Activated naive CD4-positive, alpha-beta T cell treated with anti-CD3 and anti-CD28 coated beads for 36 hours (primary cell): ENCODE data around the gene PIP4K2A. TPM values are rescaled to one million over a fixed set of nuclear protein-coding genes. Genes with fewer than 3 reads are reported as not detected.
"Not testable (repeated sequence)": the region's sequence is repeated elsewhere in the genome, so short reads cannot be mapped to it uniquely, and the experiment has no call there.

Source experiments
- CTCF ChIA-PET: fragments of 350-600 bp; sonication (Branson Sonifier 250); formaldehyde crosslinking; loops from one replicate; lab custom pipeline; 2021; ENCODE audit warnings: antibody characterized with exemption; lab: Charles Lee
- DNase-seq: peaks from one replicate; pipeline ENCODE4 v3.0.0-alpha.2; 2020
- H3K27ac Mint-ChIP-seq: one replicate; pipeline ENCODE4 v1.8.0; 2021; ENCODE audit warnings: mild to moderate bottlenecking, mixed read lengths
- H3K27me3 Mint-ChIP-seq: one replicate; pipeline ENCODE4 v1.8.0; 2021; ENCODE audit warnings: low read depth, mixed read lengths
- H3K36me3 Mint-ChIP-seq: one replicate; pipeline ENCODE4 v1.8.0; 2021; ENCODE audit warnings: low read depth, mixed read lengths
- H3K4me1 Mint-ChIP-seq: one replicate; pipeline ENCODE4 v1.8.0; 2021; ENCODE audit warnings: low read depth, mixed read lengths
- H3K4me3 Mint-ChIP-seq: one replicate; pipeline ENCODE4 v1.8.0; 2021; ENCODE audit warnings: mild to moderate bottlenecking, moderate library complexity, mixed read lengths
- H3K9me3 Mint-ChIP-seq: one replicate; pipeline ENCODE4 v1.8.0; 2021; ENCODE audit warnings: mixed read lengths
- intact Hi-C: fragments of 100-400 bp; cut with micrococcal nuclease; formaldehyde crosslinking; loops from one replicate; pipeline ENCODE4 v1.15.1; 2023
- total RNA-seq, 2 experiments: library from RNA; stranded (reverse); gene quantifications; one replicate each; pipeline ENCODE4 v1.2.3, GENCODE V29; 2021

PIP4K2A gene
- 10 to 100 TPM; 68.0 to 74.1 TPM for total RNA-seq

GRCh38 chr10:22714479-22715289 is at the start of gene PIP4K2A:
TSS of gene PIP4K2A (minus strand) at chr10:22714578. CDS start at chr10:22714326, 252 bp downstream.
- peak within 1 kb of the TSS; percentile 88 for H3K4me3 Mint-ChIP-seq
- no peaks in the 10 kb centered on the region for H3K36me3 Mint-ChIP-seq
- DNase-seq = peak; percentile 74
- CTCF ChIA-PET = no interaction called here
- H3K9me3 Mint-ChIP-seq = no peaks in the 10 kb centered on the region
- H3K27me3 Mint-ChIP-seq = no peaks in the 10 kb centered on the region
- H3K4me1 Mint-ChIP-seq = peaks cover 27% of the 10 kb centered on the region
- H3K27ac Mint-ChIP-seq = peak within 1 kb of the TSS; percentile 79
- intact Hi-C loops = loop anchor here (1.0 to 10.0 kb wide), 8 partner anchors 103 to 1190 kb away; partner anchors contain the start of genes BMI1, DNAJC1 and SKIDA1

DNA sequence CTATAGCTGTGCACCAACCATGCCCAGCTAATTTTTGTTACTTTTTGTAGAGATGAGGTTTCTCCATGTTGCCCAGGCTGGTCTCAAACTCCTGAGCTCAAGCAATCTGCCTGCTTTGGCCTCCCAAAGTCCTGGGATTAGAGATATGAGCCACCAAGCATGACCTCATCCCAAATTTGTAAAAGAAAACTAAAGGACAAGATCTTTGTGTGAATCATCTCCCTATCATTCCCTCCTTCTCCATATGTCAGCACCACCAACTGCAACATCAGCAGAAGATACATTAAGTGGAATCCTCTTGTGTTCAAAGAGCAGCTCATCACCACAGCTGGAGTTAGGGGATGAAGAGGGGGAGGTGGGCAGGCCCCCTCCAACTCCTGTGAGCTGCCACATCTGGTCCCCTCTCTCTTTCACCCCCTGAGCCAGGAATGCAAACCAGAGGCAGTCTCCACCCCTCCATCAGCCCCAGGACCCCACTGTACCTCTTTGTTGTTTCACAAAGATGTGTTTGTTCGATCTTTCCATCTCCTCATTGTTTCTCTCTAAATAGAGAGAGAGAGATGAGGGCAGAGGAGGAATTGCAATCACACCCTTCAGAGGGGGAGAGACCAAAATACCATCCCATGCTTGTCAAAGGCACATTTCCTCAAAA is 47.3 kb upstream of the PIP4K2A start:
- H3K4me3 Mint-ChIP-seq = no peak overlapping the region
- H3K9me3 Mint-ChIP-seq = no peaks in the 10 kb centered on the region
- H3K36me3 Mint-ChIP-seq = no peaks in the 10 kb centered on the region
- no peaks in the 10 kb centered on the region for H3K4me1 Mint-ChIP-seq
- CTCF ChIA-PET = interaction anchor here (0.6 kb wide), 1 partner anchor 1212 kb away, joined by 4 read pairs; no protein-coding TSS in a partner anchor
- intact Hi-C loops = no loop called here
- no peaks in the 10 kb centered on the region for H3K27me3 Mint-ChIP-seq
- no peak overlapping the region for H3K27ac Mint-ChIP-seq
- no peak for DNase-seq

- intact Hi-C loops = no loop called here
Measured at GRCh38 chr10:22760025-22760424, 45.6 kb upstream of the PIP4K2A start.

DNA sequence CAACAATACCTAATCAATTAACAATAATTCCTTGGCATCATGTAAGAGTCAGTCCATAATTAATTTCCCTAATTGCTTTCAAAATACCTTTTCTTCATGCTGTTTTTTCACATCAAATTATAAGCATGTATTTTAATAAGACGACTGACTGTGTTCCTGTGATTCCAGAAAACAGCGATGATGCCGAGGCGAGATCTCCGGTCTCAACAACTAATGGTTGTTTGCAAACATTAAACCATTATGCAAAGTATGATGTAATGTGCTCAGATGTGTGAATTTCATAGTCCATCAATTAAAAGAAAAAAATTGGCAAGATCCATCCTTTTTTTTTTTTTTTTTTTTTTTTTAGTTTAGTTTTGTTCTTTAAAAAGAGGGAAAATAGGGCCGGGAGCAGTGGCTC is 44.5 kb upstream of the PIP4K2A start:
- Mint-ChIP-seq H3K4me3 (no peak overlapping the region), H3K27ac (no peak overlapping the region), H3K36me3 (no peaks in the 10 kb centered on the region), H3K4me1 (no peaks in the 10 kb centered on the region), H3K27me3 (no peaks in the 10 kb centered on the region), H3K9me3 (no peaks in the 10 kb centered on the region)
- CTCF ChIA-PET = no interaction called here
- no peak for DNase-seq
- intact Hi-C loops = no loop called here

More at GRCh38 chr10:22760025-22760424, 45.6 kb upstream of the PIP4K2A start:
- no peaks in the 10 kb centered on the region for H3K36me3 Mint-ChIP-seq
- H3K4me3 Mint-ChIP-seq = no peak overlapping the region
- no peaks in the 10 kb centered on the region for H3K27me3 Mint-ChIP-seq
- no peak overlapping the region for H3K27ac Mint-ChIP-seq
- no peaks in the 10 kb centered on the region for H3K4me1 Mint-ChIP-seq
- no peaks in the 10 kb centered on the region for H3K9me3 Mint-ChIP-seq
- DNase-seq = no peak
- CTCF ChIA-PET = no interaction called here

DNA sequence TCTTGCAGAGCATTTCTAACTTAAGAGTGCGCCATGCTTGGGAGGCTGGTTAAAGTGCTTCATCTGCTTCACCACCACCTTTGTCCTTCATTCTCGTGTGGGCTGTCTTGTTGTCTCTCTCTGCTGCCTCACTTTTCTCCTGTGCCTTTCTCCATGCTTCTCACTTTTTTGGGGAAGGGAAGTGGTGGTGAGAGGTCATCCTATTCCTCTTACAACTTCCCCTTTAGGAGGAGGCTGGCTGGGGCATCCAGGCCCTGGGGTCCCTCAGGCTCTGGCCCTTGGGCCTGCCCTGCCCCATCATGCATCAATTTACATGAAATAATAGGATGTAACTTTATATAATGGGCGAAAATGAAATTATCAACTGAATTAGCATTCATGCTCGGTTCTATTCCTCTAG is 39.9 kb upstream of the PIP4K2A start:
- CTCF ChIA-PET = no interaction called here
- DNase-seq = no peak
- intact Hi-C loops = no loop called here
- H3K27ac Mint-ChIP-seq = no peak overlapping the region
- no peaks in the 10 kb centered on the region for H3K36me3 Mint-ChIP-seq
- no peaks in the 10 kb centered on the region for H3K9me3 Mint-ChIP-seq
- no peak overlapping the region for H3K4me3 Mint-ChIP-seq
- peaks cover 1% of the 10 kb centered on the region for H3K4me1 Mint-ChIP-seq
- H3K27me3 Mint-ChIP-seq = no peaks in the 10 kb centered on the region

DNA sequence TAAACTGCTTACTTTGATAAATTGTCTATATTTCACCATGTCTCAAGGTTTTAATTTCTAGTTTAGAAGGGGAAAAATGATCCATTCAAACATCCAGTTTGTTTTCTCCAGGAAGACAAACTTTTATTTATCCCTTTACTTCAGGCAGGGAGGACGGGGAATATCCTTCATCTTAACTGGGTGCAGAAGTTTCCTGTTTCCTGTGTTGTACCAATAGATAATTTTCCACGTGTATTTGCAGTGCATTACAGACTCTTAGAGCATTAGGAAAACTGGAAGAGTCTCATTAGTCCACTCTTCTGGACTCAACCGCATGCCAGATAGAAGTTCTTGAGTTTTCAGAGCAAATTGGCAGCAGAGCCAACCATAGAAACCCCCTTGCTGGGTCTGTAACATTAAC is 39.4 kb upstream of the PIP4K2A start:
- Mint-ChIP-seq H3K36me3 (no peaks in the 10 kb centered on the region), H3K4me3 (no peak overlapping the region), H3K9me3 (no peaks in the 10 kb centered on the region), H3K27ac (no peak overlapping the region), H3K4me1 (peaks cover 1% of the 10 kb centered on the region), H3K27me3 (no peaks in the 10 kb centered on the region)
- DNase-seq = no peak
- intact Hi-C loops = no loop called here
- CTCF ChIA-PET = no interaction called here

GRCh38 chr10:22752272-22752889 is 38.0 kb upstream of the PIP4K2A start:
- Mint-ChIP-seq H3K4me3 (no peak overlapping the region), H3K4me1 (peaks cover 1% of the 10 kb centered on the region), H3K9me3 (no peaks in the 10 kb centered on the region), H3K27ac (no peak overlapping the region), H3K27me3 (no peaks in the 10 kb centered on the region), H3K36me3 (no peaks in the 10 kb centered on the region)
- CTCF ChIA-PET = no interaction called here
- no peak for DNase-seq
- intact Hi-C loops = no loop called here

GRCh38 chr10:22750131-22750530 is 35.8 kb upstream of the PIP4K2A start:
- CTCF ChIA-PET = interaction anchor here (0.5 kb wide), 1 partner anchor 17 kb away, joined by 3 read pairs; no protein-coding TSS in a partner anchor
- H3K9me3 Mint-ChIP-seq = no peaks in the 10 kb centered on the region
- no peak overlapping the region for H3K27ac Mint-ChIP-seq
- peaks cover 1% of the 10 kb centered on the region for H3K4me1 Mint-ChIP-seq
- no peak overlapping the region for H3K4me3 Mint-ChIP-seq
- no peak for DNase-seq
- H3K27me3 Mint-ChIP-seq = no peaks in the 10 kb centered on the region
- H3K36me3 Mint-ChIP-seq = no peaks in the 10 kb centered on the region
- intact Hi-C loops = no loop called here

DNA sequence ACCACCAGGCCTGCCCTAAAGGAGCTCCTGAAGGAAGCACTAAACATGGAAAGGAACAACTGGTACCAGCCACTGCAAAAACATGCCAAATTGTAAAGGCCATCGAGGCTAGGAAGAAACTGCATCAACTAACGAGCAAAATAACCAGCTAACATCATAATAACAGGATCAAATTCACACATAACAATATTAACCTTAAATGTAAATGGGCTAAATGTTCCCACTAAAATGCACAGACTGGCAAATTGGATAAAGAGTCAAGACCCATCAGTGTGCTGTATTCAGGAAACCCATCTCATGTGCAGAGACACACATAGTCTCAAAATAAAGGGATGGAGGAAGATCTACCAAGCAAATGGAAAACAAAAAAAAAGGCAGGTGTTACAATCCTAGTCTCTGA is 30.5 kb upstream of the PIP4K2A start:
- H3K4me1 Mint-ChIP-seq, H3K4me3 Mint-ChIP-seq, H3K36me3 Mint-ChIP-seq, DNase-seq, H3K9me3 Mint-ChIP-seq, intact Hi-C loops, H3K27ac Mint-ChIP-seq, H3K27me3 Mint-ChIP-seq, CTCF ChIA-PET: not testable (repeated sequence)

- DNase-seq = no peak
- Mint-ChIP-seq H3K36me3 (no peaks in the 10 kb centered on the region), H3K4me1 (no peaks in the 10 kb centered on the region), H3K27me3 (no peaks in the 10 kb centered on the region), H3K27ac (no peak overlapping the region), H3K9me3 (no peaks in the 10 kb centered on the region), H3K4me3 (no peak overlapping the region)
- intact Hi-C loops = no loop called here
- CTCF ChIA-PET = no interaction called here
Measured at GRCh38 chr10:22742678-22743077, 28.3 kb upstream of the PIP4K2A start.

GRCh38 chr10:22741631-22742030 is 27.3 kb upstream of the PIP4K2A start:
- intact Hi-C loops, CTCF ChIA-PET, H3K27ac Mint-ChIP-seq, DNase-seq, H3K36me3 Mint-ChIP-seq, H3K9me3 Mint-ChIP-seq, H3K4me3 Mint-ChIP-seq, H3K4me1 Mint-ChIP-seq, H3K27me3 Mint-ChIP-seq: not testable (repeated sequence)

DNA sequence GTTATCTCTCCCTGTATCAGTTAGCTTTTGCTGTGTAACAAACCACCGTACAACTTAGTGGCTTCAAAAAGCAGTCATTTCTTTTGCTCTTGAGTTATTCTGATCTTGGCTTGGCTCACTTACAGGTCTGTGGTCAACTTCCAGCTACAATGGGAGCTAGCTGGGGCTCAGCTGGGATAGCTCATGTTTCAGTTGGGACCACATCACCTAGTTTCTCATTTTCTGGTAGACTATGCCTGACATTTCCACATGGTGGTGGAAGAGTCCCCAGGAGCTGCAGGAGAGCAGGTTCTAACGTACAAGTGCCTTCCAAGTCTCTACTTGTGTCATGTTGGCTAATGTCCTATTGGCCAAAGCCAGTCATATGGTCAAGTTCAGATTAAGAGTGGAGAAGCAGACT is 25.8 kb upstream of the PIP4K2A start:
- intact Hi-C loops = no loop called here
- Mint-ChIP-seq H3K4me3 (no peak overlapping the region), H3K27ac (no peak overlapping the region), H3K4me1 (no peaks in the 10 kb centered on the region), H3K9me3 (no peaks in the 10 kb centered on the region), H3K36me3 (no peaks in the 10 kb centered on the region), H3K27me3 (no peaks in the 10 kb centered on the region)
- no peak for DNase-seq
- CTCF ChIA-PET = interaction anchor here (0.8 kb wide), 1 partner anchor 16 kb away, joined by 5 read pairs; no protein-coding TSS in a partner anchor
